Loucy (cell line): Measurements from ENCODE around the gene TMEM179.

Experiments
- CTCF ChIP-seq: fragments of 200-600 bp; sonication (generic); conservative IDR thresholded peaks from 2 replicates; pipeline ENCODE4 v1.5.1; 2014; ENCODE audit warnings: mild to moderate bottlenecking, antibody characterized with exemption, low read length
- EZH2phosphoT487 ChIP-seq: fragments of 200-600 bp; IDR thresholded peaks from 2 replicates; pipeline ENCODE4 v1.6.1; 2018; ENCODE audit warnings: antibody characterized with exemption, mild to moderate bottlenecking, moderate library complexity, borderline replicate concordance

- TF ChIP-seq CTCF, result no peak
- TF ChIP-seq EZH2phosphoT487, result no peak
Measured at GRCh38 chr14:104600141-104600643, 4.4 kb downstream of the TMEM179 start.
